Measurements from ENCODE around the gene OXLD1. TPM values are rescaled to one million over a fixed set of nuclear protein-coding genes. Genes with fewer than 3 reads are reported as not detected.
A peak's percentile ranks its signal among the peaks of the same experiment; 100 is the strongest.

Gene OXLD1
- total and polyA plus RNA-seq, 5 experiments from 2014 or later = 67.6 to 110 (median 71.7) TPM

GRCh38 chr17:81697261-81698044 is 31.0 kb upstream of the OXLD1 start:
- Mint-ChIP-seq H3K4me3 (no peak overlapping the region), H3K9me3 (no peaks in the 10 kb centered on the region), H3K27me3 (no peaks in the 10 kb centered on the region), H3K4me1 (peaks cover 7 to 22% (median 17%) of the 10 kb centered on the region in 4 donors), H3K27ac (peak overlapping the region in 2 of 10 donors; percentile 48 to 66), H3K36me3 (peaks cover 0 to 46% (median 7%) of the 10 kb centered on the region in 3 donors)
- POLR2A ChIA-PET = interaction anchor here (3.9 kb wide), 1 partner anchor 14 kb away, joined by 20 read pairs; the partner anchor contains the start of genes ARL16 and HGS
- no peak for DNase-seq
- ATAC-seq = no peak

GRCh38 chr17:81696218-81696941 is 30.0 kb upstream of the OXLD1 start:
- H3K9me3 Mint-ChIP-seq = no peaks in the 10 kb centered on the region
- H3K27me3 Mint-ChIP-seq = no peaks in the 10 kb centered on the region
- no peak overlapping the region for H3K27ac Mint-ChIP-seq

GRCh38 chr17:81695801-81696200 is 29.4 kb upstream of the OXLD1 start:
- no peaks in the 10 kb centered on the region for H3K27me3 Mint-ChIP-seq
- POLR2A ChIA-PET = interaction anchor here (3.9 kb wide), 1 partner anchor 12 kb away, joined by 20 read pairs; the partner anchor contains the start of genes ARL16 and HGS
- no peaks in the 10 kb centered on the region for H3K9me3 Mint-ChIP-seq
- H3K4me3 Mint-ChIP-seq = no peak overlapping the region
- no peak for DNase-seq
- H3K36me3 Mint-ChIP-seq = peaks cover 0 to 53% (median 7%) of the 10 kb centered on the region in 3 donors
- peaks cover 2 to 7% (median 3%) of the 10 kb centered on the region in 4 donors for H3K4me1 Mint-ChIP-seq
- no peak overlapping the region for H3K27ac Mint-ChIP-seq
- ATAC-seq = no peak

More at GRCh38 chr17:81696218-81696941, 30.0 kb upstream of the OXLD1 start:
- H3K36me3 Mint-ChIP-seq = peaks cover 0 to 51% (median 7%) of the 10 kb centered on the region in 3 donors
- DNase-seq = no peak
- POLR2A ChIA-PET = interaction anchor here (3.9 kb wide), 1 partner anchor 13 kb away, joined by 20 read pairs; the partner anchor contains the start of genes ARL16 and HGS
- H3K4me1 Mint-ChIP-seq = peaks cover 2 to 12% (median 8%) of the 10 kb centered on the region in 4 donors
- H3K4me3 Mint-ChIP-seq = no peak overlapping the region
- no peak for ATAC-seq

- POLR2A ChIA-PET = interaction anchor here (3.9 kb wide), 1 partner anchor 11 kb away, joined by 20 read pairs; the partner anchor contains the start of genes ARL16 and HGS
- Mint-ChIP-seq H3K4me3 (no peak overlapping the region), H3K36me3 (peaks cover 0 to 51% (median 7%) of the 10 kb centered on the region in 3 donors), H3K9me3 (no peaks in the 10 kb centered on the region), H3K27me3 (no peaks in the 10 kb centered on the region), H3K4me1 (peaks cover 0 to 4% (median 1%) of the 10 kb centered on the region in 4 donors), H3K27ac (no peak overlapping the region)
- ATAC-seq (no peak), DNase-seq (no peak)
Observed at GRCh38 chr17:81695211-81695610, 28.8 kb upstream of the OXLD1 start.

- no peak overlapping the region for H3K27ac Mint-ChIP-seq
- POLR2A ChIA-PET = interaction anchor here (3.9 kb wide), 1 partner anchor 11 kb away, joined by 20 read pairs; the partner anchor contains the start of genes ARL16 and HGS
- peaks cover 0 to 54% (median 7%) of the 10 kb centered on the region in 3 donors for H3K36me3 Mint-ChIP-seq
- peaks cover 0 to 7% (median 3%) of the 10 kb centered on the region in 4 donors for H3K4me1 Mint-ChIP-seq
- H3K4me3 Mint-ChIP-seq = no peak overlapping the region
- no peak for ATAC-seq
- DNase-seq = no peak
- no peaks in the 10 kb centered on the region for H3K9me3 Mint-ChIP-seq
- no peaks in the 10 kb centered on the region for H3K27me3 Mint-ChIP-seq
Observed at GRCh38 chr17:81694810-81695209, 28.4 kb upstream of the OXLD1 start.

- POLR2A ChIA-PET = interaction anchor here (1.0 to 2.4 kb wide), 2 partner anchors 9 to 47 kb away, joined by 3 to 5 read pairs; no protein-coding TSS in a partner anchor
- Mint-ChIP-seq H3K36me3 (peaks cover 0 to 58% (median 7%) of the 10 kb centered on the region in 3 donors), H3K4me3 (no peak overlapping the region), H3K27ac (no peak overlapping the region), H3K4me1 (peaks cover 0 to 14% (median 9%) of the 10 kb centered on the region in 4 donors), H3K9me3 (no peaks in the 10 kb centered on the region), H3K27me3 (no peaks in the 10 kb centered on the region)
- DNase-seq (no peak), ATAC-seq (no peak)
Observed at GRCh38 chr17:81693509-81694210, 27.3 kb upstream of the OXLD1 start.

GRCh38 chr17:81691608-81692007 is 25.2 kb upstream of the OXLD1 start:
- no peaks in the 10 kb centered on the region for H3K27me3 Mint-ChIP-seq
- POLR2A ChIA-PET = interaction anchor here (0.6 to 2.4 kb wide), 3 partner anchors 9 to 57 kb away, joined by 5 read pairs; partner anchors contain the start of genes ARL16 and HGS
- DNase-seq (no peak), ATAC-seq (no peak)
- peaks cover 0 to 49% (median 0%) of the 10 kb centered on the region in 3 donors for H3K36me3 Mint-ChIP-seq
- peaks cover 0 to 21% (median 16%) of the 10 kb centered on the region in 4 donors for H3K4me1 Mint-ChIP-seq
- no peak overlapping the region for H3K4me3 Mint-ChIP-seq
- no peaks in the 10 kb centered on the region for H3K9me3 Mint-ChIP-seq
- no peak overlapping the region for H3K27ac Mint-ChIP-seq

GRCh38 chr17:81691196-81691595 is 24.8 kb upstream of the OXLD1 start:
- ATAC-seq = no peak
- Mint-ChIP-seq H3K9me3 (no peaks in the 10 kb centered on the region), H3K36me3 (peaks cover 0 to 51% (median 0%) of the 10 kb centered on the region in 3 donors), H3K4me3 (no peak overlapping the region), H3K4me1 (peaks cover 2 to 21% (median 17%) of the 10 kb centered on the region in 4 donors), H3K27ac (peak overlapping the region in 1 of 10 donors; percentile 31), H3K27me3 (no peaks in the 10 kb centered on the region)
- DNase-seq = no peak
- POLR2A ChIA-PET = interaction anchor here (1.8 kb wide), 1 partner anchor 8 kb away, joined by 5 read pairs; the partner anchor contains the start of genes ARL16 and HGS

- DNase-seq (no peak), ATAC-seq (no peak)
- Mint-ChIP-seq H3K9me3 (no peaks in the 10 kb centered on the region), H3K27ac (no peak overlapping the region), H3K4me1 (peaks cover 7 to 28% (median 17%) of the 10 kb centered on the region in 4 donors), H3K4me3 (no peak overlapping the region), H3K27me3 (no peaks in the 10 kb centered on the region), H3K36me3 (peaks cover 0 to 54% (median 0%) of the 10 kb centered on the region in 3 donors)
- POLR2A ChIA-PET = interaction anchor here (0.8 kb wide), 1 partner anchor 12 kb away, joined by 3 read pairs; no protein-coding TSS in a partner anchor
Observed at GRCh38 chr17:81690549-81690948, 24.1 kb upstream of the OXLD1 start.

GRCh38 chr17:81690066-81690465 is 23.7 kb upstream of the OXLD1 start:
- Mint-ChIP-seq H3K27ac (peak overlapping the region in 2 of 10 donors; percentile 28 to 77), H3K9me3 (no peaks in the 10 kb centered on the region), H3K27me3 (no peaks in the 10 kb centered on the region), H3K4me1 (peaks cover 11 to 32% (median 17%) of the 10 kb centered on the region in 4 donors), H3K4me3 (no peak overlapping the region), H3K36me3 (peaks cover 0 to 54% (median 0%) of the 10 kb centered on the region in 3 donors)
- DNase-seq (no peak), ATAC-seq (no peak)
- POLR2A ChIA-PET = interaction anchor here (0.7 to 0.8 kb wide), 2 partner anchors 12 to 169 kb away, joined by 3 read pairs; no protein-coding TSS in a partner anchor

- Mint-ChIP-seq H3K4me1 (peaks cover 20 to 42% (median 27%) of the 10 kb centered on the region in 4 donors), H3K27me3 (no peaks in the 10 kb centered on the region), H3K9me3 (peaks cover 0 to 2% (median 0%) of the 10 kb centered on the region in 9 donors), H3K36me3 (peaks cover 0 to 47% (median 0%) of the 10 kb centered on the region in 3 donors), H3K4me3 (no peak overlapping the region), H3K27ac (peak overlapping the region in 1 of 10 donors; percentile 75)
- POLR2A ChIA-PET = no interaction called here
- no peak for ATAC-seq
- DNase-seq = no peak
Observed at GRCh38 chr17:81688616-81689015, 22.2 kb upstream of the OXLD1 start.
